Tibial nerve (tissue), 4 donors: ENCODE measurements around the gene EEPD1.

Experiments
- EP300 ChIP-seq, 2 donors: sonication (generic); formaldehyde crosslinking; IDR thresholded peaks; one replicate each; pipeline ENCODE4 v1.6.1; 2017; ENCODE audit warnings: antibody characterized with exemption in 2 of 2, mild to moderate bottlenecking in 1 of 2
- POLR2A ChIP-seq, 2 donors: fragments of 450-650 bp; IDR thresholded peaks; one replicate each; pipeline ENCODE4 v1.6.1; 2017; ENCODE audit warnings: antibody characterized with exemption in 2 of 2, mild to moderate bottlenecking in 2 of 2, moderate library complexity in 2 of 2
- TF ChIP-seq, protein P1 (sequence below), 5 experiments: fragments of 200-600 bp in 3 of 5; fragments of 450-650 bp in 2 of 5; sonication (generic) in 3 of 5; IDR thresholded peaks; one replicate each; pipeline ENCODE4 v1.5.1; 2016 to 2019; ENCODE audit warnings: antibody characterized with exemption in 5 of 5, mild to moderate bottlenecking in 3 of 5, moderate library complexity in 2 of 5

DNA sequence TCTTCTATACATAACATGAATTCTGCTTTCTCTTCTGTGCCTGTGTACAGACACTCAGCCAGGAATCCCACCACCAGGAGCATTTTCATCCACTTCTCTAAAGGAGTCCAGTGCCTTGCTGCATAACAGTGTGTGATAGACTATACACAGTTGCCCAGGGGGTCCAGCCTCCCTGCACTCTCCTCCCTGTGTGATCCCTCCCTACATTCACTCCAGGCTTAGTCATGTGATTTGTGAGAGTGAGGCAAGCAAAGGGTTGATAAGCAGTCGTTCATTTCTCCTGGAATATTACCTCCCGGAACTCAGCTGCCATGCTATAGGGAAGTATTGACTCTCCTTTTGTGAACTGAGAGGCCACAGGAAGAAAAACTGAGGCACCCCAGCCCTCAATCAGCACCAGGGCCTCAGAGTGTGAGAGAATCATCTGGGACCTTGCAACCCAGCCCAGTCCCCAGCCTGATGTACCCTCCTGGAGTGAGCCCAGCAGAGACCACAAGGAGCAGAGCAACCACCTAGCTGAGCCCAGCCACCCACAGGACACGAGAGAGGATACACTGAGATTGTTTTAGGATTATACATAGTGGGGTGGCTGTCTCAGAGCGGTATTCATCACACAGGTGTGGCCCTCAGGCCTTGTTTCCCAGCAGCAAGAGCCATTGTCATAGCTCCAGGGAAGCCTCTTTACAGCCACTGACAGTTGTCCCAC is 45.0 kb upstream of the EEPD1 start:
- TF ChIP-seq, protein P1, sequence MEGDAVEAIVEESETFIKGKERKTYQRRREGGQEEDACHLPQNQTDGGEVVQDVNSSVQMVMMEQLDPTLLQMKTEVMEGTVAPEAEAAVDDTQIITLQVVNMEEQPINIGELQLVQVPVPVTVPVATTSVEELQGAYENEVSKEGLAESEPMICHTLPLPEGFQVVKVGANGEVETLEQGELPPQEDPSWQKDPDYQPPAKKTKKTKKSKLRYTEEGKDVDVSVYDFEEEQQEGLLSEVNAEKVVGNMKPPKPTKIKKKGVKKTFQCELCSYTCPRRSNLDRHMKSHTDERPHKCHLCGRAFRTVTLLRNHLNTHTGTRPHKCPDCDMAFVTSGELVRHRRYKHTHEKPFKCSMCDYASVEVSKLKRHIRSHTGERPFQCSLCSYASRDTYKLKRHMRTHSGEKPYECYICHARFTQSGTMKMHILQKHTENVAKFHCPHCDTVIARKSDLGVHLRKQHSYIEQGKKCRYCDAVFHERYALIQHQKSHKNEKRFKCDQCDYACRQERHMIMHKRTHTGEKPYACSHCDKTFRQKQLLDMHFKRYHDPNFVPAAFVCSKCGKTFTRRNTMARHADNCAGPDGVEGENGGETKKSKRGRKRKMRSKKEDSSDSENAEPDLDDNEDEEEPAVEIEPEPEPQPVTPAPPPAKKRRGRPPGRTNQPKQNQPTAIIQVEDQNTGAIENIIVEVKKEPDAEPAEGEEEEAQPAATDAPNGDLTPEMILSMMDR (IDR thresholded peaks at IDR 0.05) = no peak
- no peak for TF ChIP-seq EP300 (IDR thresholded peaks at IDR 0.05)
- TF ChIP-seq POLR2A (IDR thresholded peaks at IDR 0.05) = no peak
